SK-MEL-5 (cell line): ENCODE results near the gene PARP16. TPM values are rescaled to one million over a fixed set of nuclear protein-coding genes. Genes with fewer than 3 reads are reported as not detected.

ENCODE experiments used
- DNase-seq: peaks from one replicate; pipeline ENCODE4 v3.0.0-alpha.2; 2016; ENCODE audit warnings: low read depth, low spot score
- in situ Hi-C: cut with HindIII; loops from 2 replicates; pipeline ENCODE4 v1.10.0; 2016; ENCODE audit warnings: low sequenced_read_pairs, high pct_unique_total_duplicates, low pct_unique_long_range_greater_than_20kb
- total RNA-seq: library from RNA; depleted of rRNA; stranded (reverse); fragments of >200 nt; shearing (Covaris generic); gene quantifications from 2 replicates; pipeline ENCODE4 v1.2.3, GENCODE V29; 2014

PARP16 gene
- total RNA-seq, 1 experiment from 2014 or later = 7.4 TPM

- in situ Hi-C loops = no loop called here
- DNase-seq = no peak
Observed at GRCh38 chr15:65326117-65326526, 39.4 kb upstream of the PARP16 start.

- DNase-seq = no peak
- in situ Hi-C loops = no loop called here
Observed at GRCh38 chr15:65323071-65323511, 36.4 kb upstream of the PARP16 start.

GRCh38 chr15:65318870-65319356 lies 32.2 kb upstream of the PARP16 start:
- DNase-seq = peak; percentile 86
- in situ Hi-C loops = no loop called here

DNA sequence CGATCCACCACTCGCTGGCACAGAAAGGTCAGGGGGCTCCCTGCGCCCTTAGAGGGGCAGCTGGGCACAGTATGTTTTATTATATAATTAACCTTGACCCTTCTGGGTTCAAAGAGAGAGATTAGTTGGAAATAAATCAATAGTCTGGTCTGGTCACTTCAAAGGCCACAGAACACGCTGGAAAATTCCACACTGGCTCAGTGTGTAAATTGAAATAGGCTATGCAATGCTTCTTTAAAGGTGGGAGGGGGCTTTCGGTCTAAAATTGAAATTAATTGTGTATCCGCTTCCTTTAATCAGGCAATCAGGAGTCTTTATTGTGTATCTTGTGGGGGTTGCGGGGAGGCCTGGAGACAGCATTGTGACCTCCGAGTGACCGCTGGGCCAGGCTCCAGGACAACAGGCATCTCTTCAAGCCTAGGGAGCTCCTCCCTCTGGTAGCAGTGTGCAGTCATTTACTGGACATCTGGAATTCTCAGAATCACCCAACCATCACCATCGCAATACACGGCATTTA lies 25.8 kb upstream of the PARP16 start:
- in situ Hi-C loops = no loop called here
- DNase-seq = peak; percentile 29

DNA sequence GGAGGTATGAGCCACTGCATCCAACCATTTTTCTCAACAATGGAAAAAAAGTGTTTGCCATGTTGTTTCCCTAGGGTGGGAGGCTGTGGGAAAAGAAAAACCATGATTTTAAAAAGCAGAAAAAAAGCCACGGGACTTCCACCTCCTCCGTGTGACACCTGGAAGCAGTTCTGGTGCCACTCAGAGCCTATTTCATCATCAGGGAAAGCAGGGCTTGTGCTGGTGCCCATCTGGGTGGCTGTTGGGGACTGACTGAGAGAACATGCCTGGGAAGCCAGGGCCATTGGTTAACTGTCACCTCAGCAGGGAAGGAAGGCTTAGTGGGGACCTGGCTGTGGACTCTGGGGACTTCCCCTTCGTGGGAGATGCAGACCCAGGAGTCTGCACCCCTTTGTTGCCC lies 25.1 kb upstream of the PARP16 start:
- DNase-seq = no peak
- in situ Hi-C loops = no loop called here

DNA sequence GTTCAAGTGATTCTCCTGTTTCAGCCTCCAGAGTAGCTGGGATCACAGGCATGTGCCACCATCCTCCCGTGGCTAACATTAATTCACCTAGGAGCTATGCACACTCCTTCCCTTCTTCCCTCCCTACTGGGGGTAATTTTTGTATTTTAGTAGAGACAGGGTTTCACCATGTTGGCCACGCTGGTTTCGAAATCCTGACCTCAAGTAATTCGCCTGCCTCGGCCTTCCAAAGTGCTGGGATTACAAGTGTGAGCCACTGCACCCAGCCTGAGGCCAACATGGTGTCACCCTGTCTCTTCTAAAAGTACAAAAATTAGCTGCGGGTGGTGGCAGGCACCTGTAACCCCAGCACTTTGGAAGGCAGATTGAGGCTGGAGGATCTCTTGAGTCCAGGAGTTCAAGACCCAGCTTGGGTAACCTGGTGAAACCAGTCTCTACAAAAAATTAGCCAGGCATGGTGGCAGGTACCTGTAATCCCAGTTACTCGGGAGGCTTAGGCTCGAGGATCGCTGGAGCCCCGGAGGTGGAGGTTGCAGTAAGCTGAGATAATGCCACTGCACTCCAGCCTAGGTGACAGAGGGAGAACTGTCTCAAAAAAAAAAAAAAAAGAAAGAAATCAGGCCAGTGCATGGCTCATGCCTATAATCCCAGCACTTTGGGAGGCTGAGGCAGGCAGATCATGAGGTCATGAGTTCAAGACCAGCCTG lies 23.9 kb upstream of the PARP16 start:
- in situ Hi-C loops = no loop called here

GRCh38 chr15:65309882-65310418 lies 23.3 kb upstream of the PARP16 start:
- in situ Hi-C loops = no loop called here
- no peak for DNase-seq

More for the DNA sequence above, 23.9 kb upstream of the PARP16 start:
- no peak for DNase-seq

GRCh38 chr15:65307978-65308377 lies 21.3 kb upstream of the PARP16 start:
- in situ Hi-C loops = no loop called here

GRCh38 chr15:65306551-65306950 lies 19.9 kb upstream of the PARP16 start:
- in situ Hi-C loops = no loop called here
- DNase-seq = no peak

More at GRCh38 chr15:65307978-65308377, 21.3 kb upstream of the PARP16 start:
- DNase-seq = no peak

GRCh38 chr15:65305776-65306175 lies 19.1 kb upstream of the PARP16 start:
- peak; percentile 37 for DNase-seq
- in situ Hi-C loops = no loop called here

DNA sequence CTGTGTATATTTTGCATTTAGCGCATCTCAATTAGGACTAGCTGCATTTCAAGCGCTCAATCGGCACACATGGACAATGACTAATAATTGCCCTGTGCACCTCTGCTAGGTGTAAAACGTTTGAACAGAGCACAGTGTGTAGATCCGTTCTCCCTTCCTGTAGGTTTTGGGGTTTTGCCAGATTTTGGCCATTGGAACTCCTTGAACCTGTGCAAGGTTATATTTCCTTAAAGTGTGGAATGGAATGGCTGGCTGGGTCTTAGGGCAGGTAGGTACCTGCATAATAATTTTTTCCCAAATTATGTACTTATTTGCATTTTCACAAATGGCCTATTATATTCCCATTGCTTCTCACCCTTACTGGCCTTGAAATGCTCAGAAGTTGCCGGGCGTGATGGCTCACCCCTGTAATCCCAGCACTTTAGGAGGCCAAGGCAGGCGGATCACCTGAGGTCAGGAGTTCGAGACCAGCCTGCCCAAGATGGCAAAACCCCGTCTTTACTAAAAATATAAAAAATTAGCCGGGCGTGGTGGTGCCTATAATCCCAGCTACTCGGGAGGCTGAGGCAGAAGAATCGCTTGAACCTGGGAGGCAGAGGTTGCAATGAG lies 18.6 kb upstream of the PARP16 start:
- in situ Hi-C loops = no loop called here

DNA sequence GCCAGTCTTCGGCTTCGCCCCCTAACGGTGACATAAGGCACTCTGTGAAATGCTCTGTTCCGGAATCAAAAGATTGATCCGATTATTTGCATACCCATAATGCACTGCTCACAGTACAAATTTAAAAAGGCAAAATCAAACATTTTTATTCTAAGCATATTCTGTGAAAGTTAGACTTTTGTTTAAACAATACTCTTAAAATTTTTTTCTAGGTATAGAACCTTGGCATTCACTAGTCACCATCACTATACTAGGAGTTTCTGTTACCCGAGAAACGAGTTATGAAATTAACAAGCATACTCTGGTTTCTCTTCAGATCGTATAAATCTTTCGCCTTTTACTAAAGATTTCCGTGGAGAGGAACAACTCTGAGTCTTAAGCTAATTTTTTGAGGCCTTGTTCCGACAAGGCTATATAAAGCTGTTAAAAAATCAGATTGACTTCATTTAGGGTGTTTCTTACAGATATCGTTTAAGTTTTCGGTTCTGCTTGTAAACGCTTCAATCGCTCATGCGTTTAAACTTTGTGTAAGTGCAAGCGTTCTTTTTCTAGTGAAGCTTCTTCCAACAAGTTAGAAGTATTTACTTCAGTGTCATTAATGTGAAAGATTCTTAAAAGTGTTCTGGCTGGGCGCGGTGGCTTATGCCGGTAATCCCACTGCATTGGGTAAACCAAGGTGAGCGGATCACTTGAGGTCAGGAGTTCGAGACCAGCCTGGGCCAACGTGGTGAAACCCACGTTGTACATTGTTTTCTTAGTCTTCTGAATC lies 17.9 kb upstream of the PARP16 start, which contains the start of gene RNU5B-1:
TSS of gene RNU5B-1 (plus strand) at position 297 of the 769 bp plus-strand sequence.
- DNase-seq = peak; percentile 98
- in situ Hi-C loops = no loop called here

More for the DNA sequence above, 18.6 kb upstream of the PARP16 start:
- DNase-seq = no peak

DNA sequence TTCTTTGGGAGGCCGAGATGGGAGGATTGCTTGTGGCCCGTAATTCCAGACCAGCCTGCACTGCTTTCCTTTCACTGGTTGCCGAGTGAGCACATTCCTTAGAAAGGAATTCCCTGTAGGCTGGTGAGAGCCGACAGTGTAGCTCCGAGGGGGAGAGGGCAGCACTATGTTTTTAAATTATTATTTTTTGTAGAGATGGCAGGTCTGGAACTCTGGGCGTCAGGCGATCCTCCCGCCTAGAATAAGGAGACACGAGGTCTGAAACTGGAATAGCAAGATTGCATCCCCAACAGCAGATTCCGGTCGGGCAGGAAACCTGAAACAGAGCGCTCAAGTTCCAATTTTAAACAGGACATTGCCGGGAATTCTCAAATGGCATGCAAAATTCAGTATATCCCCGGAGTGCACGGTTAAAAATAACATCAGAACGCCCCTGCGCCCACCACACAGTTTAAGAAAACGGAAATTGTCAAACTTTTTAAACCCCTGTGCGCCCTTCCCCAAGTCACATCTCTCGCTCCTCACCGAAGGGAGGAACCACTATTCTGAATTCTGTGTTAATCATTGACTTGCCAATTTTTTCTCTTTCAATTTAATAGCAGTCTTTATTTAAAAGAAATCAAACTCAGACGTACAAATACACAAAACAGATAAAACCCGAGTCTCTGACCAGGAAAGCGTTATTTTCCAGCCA lies 17.2 kb upstream of the PARP16 start:
- in situ Hi-C loops = no loop called here
- peak; percentile 66 for DNase-seq

GRCh38 chr15:65302061-65302460 lies 15.4 kb upstream of the PARP16 start:
- no peak for DNase-seq
- in situ Hi-C loops = no loop called here

DNA sequence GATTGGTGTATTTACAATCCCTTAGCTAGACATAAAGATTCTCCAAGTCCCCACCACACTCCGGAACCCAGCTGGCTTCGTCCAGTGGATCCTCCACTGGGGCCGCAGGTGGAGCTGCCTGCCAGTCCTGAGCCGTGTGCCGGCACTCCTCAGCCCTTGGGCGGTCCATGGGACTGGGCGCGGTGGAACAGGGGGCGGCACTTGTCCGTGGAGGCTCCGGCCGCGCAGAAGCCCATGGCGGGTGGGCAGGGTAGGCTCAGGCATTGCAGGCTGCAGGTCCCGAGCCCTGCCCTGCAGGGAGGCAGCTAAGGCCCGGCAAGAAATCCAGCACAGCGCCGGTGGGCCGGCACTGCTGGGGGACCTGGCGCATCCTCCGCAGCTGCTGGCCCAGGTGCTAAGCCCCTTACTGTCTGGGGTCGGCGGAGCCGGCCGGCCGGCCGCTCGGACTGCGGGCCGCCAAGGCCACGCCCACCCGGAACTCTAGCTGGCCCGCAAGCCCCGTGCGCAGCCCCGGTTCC lies 14.3 kb upstream of the PARP16 start:
- no peak for DNase-seq
- in situ Hi-C loops = no loop called here

DNA sequence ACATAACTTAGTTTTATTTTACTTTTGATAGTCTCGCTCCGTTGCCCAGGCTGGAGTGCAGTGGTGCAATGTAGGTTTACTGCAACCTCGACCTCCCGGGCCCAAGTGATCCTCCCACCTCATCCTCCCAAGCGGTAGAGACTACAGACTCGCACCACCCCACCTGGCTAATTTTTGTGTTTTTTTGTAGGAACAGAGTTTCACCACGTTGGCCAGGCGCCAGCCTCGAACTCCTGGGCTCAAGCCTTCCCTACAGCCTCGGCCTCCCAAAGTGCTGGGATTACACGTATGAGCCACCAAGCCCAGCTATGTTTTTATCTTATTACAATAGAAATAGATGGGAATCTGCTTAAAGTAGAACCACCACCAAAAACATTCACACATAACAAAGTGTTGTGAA lies 12.0 kb upstream of the PARP16 start:
- DNase-seq = no peak
- in situ Hi-C loops = no loop called here

GRCh38 chr15:65292938-65293518 lies 6.3 kb upstream of the PARP16 start:
- DNase-seq = no peak
- in situ Hi-C loops = no loop called here
